ENCODE results near the gene RDH14.

DNA sequence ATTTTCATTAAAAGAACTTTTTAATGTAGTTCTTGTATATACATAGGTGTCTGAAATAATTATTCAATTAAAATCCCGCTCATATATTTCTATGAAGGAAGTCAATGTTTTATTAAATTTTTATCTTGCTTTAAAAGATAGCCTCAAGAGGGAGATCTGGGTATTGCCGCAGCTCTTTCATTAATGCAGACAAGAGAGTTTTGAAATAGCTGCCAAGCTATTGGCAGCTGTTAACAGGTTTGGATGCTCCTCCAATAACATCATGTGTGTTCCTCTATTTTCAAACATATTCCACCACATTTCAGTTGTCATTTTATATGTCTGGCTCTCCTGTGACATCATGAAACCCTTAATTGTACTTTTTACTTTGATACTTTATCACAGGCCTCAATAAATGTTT, 41.8 kb upstream of the RDH14 start:
- TF ChIP-seq, protein P1, sequence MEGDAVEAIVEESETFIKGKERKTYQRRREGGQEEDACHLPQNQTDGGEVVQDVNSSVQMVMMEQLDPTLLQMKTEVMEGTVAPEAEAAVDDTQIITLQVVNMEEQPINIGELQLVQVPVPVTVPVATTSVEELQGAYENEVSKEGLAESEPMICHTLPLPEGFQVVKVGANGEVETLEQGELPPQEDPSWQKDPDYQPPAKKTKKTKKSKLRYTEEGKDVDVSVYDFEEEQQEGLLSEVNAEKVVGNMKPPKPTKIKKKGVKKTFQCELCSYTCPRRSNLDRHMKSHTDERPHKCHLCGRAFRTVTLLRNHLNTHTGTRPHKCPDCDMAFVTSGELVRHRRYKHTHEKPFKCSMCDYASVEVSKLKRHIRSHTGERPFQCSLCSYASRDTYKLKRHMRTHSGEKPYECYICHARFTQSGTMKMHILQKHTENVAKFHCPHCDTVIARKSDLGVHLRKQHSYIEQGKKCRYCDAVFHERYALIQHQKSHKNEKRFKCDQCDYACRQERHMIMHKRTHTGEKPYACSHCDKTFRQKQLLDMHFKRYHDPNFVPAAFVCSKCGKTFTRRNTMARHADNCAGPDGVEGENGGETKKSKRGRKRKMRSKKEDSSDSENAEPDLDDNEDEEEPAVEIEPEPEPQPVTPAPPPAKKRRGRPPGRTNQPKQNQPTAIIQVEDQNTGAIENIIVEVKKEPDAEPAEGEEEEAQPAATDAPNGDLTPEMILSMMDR (IDR thresholded peaks at IDR 0.05; ENCODE audit: low read depth, low read length), result no peak
- TF ChIP-seq POLR2A (IDR thresholded peaks at IDR 0.05; ENCODE audit: extremely low read depth, insufficient read length) (no peak), MYC (IDR thresholded peaks at IDR 0.05; ENCODE audit: low read depth, low read length) (no peak)
- TF ChIP-seq, protein P2, sequence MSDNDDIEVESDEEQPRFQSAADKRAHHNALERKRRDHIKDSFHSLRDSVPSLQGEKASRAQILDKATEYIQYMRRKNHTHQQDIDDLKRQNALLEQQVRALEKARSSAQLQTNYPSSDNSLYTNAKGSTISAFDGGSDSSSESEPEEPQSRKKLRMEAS (IDR thresholded peaks at IDR 0.05; ENCODE audit: low read depth, low read length), result no peak

Measured in NB4 (cell line).